SK-N-SH (cell line): Measurements from ENCODE around the gene MED26.

ENCODE experiments used
- GABPA ChIP-seq: IDR thresholded peaks from 2 replicates; pipeline ENCODE4 v1.4.0; 2012; ENCODE audit warnings: low read depth, mild to moderate bottlenecking
- RAD21 ChIP-seq: IDR thresholded peaks from 2 replicates; pipeline ENCODE4 v1.6.1; 2012; ENCODE audit warnings: mild to moderate bottlenecking, low read length
- RFX5 ChIP-seq: IDR thresholded peaks from 2 replicates; pipeline ENCODE4 v1.6.1; 2012; ENCODE audit warnings: mild to moderate bottlenecking, improper control_type of control experiment, low read length
- SMC3 ChIP-seq: IDR thresholded peaks from 2 replicates; pipeline ENCODE4 v1.6.1; 2012; ENCODE audit warnings: low read depth, low read length, improper control_type of control experiment
- TEAD4 ChIP-seq: IDR thresholded peaks from 2 replicates; pipeline ENCODE4 v1.4.0; 2012; ENCODE audit warnings: mild to moderate bottlenecking, borderline replicate concordance; ENCODE audit not compliant: insufficient read depth
- TF ChIP-seq, protein P1 (sequence below): fragments of 200-600 bp; sonication (generic); IDR thresholded peaks from 2 replicates; pipeline ENCODE4 v1.6.1; 2017; ENCODE audit warnings: antibody characterized with exemption, mild to moderate bottlenecking, moderate library complexity
- TF ChIP-seq, protein P2 (sequence below): fragments of 150-350 bp; IDR thresholded peaks from 2 replicates; pipeline ENCODE4 v1.6.1; 2016; ENCODE audit warnings: mild to moderate bottlenecking, low read depth, low read length
- TF ChIP-seq, protein P3 (sequence below): IDR thresholded peaks from 2 replicates; pipeline ENCODE4 v1.4.0; 2012; ENCODE audit warnings: low read depth
- TF ChIP-seq, protein P4 (sequence below): IDR thresholded peaks from 2 replicates; pipeline ENCODE4 v1.4.0; 2012; ENCODE audit warnings: low read depth, borderline replicate concordance

DNA sequence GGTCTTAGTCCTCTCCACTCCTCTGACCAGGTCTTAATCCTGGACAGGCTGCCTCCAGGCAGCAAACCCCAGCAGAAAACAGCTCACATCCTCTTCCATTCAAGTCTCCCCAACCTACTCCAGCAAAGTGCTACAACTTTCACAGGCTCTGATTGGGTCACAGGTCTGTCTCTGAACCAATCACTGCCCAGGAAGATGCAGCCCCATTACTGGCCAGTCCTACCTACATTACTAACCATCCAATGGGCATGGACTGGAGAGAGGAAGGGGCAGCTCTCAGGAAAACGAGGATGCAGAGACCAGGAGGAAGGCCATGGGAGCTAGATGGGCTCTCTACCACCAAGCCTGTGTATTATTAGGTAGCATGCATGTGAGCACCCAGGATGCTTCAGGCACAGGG is 12.2 kb downstream of the MED26 start:
- TF ChIP-seq, protein P1, sequence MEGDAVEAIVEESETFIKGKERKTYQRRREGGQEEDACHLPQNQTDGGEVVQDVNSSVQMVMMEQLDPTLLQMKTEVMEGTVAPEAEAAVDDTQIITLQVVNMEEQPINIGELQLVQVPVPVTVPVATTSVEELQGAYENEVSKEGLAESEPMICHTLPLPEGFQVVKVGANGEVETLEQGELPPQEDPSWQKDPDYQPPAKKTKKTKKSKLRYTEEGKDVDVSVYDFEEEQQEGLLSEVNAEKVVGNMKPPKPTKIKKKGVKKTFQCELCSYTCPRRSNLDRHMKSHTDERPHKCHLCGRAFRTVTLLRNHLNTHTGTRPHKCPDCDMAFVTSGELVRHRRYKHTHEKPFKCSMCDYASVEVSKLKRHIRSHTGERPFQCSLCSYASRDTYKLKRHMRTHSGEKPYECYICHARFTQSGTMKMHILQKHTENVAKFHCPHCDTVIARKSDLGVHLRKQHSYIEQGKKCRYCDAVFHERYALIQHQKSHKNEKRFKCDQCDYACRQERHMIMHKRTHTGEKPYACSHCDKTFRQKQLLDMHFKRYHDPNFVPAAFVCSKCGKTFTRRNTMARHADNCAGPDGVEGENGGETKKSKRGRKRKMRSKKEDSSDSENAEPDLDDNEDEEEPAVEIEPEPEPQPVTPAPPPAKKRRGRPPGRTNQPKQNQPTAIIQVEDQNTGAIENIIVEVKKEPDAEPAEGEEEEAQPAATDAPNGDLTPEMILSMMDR: no peak
- no peak for TF ChIP-seq TEAD4
- no peak for TF ChIP-seq SMC3
- TF ChIP-seq RFX5: no peak
- TF ChIP-seq, protein P2, sequence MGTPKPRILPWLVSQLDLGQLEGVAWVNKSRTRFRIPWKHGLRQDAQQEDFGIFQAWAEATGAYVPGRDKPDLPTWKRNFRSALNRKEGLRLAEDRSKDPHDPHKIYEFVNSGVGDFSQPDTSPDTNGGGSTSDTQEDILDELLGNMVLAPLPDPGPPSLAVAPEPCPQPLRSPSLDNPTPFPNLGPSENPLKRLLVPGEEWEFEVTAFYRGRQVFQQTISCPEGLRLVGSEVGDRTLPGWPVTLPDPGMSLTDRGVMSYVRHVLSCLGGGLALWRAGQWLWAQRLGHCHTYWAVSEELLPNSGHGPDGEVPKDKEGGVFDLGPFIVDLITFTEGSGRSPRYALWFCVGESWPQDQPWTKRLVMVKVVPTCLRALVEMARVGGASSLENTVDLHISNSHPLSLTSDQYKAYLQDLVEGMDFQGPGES: no peak
- TF ChIP-seq, protein P3, sequence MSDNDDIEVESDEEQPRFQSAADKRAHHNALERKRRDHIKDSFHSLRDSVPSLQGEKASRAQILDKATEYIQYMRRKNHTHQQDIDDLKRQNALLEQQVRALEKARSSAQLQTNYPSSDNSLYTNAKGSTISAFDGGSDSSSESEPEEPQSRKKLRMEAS: no peak
- TF ChIP-seq, protein P4, sequence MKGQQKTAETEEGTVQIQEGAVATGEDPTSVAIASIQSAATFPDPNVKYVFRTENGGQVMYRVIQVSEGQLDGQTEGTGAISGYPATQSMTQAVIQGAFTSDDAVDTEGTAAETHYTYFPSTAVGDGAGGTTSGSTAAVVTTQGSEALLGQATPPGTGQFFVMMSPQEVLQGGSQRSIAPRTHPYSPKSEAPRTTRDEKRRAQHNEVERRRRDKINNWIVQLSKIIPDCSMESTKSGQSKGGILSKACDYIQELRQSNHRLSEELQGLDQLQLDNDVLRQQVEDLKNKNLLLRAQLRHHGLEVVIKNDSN: no peak
- no peak for TF ChIP-seq GABPA
- no peak for TF ChIP-seq RAD21
